H9 (cell line): ENCODE measurements around the gene OGA. TPM values are rescaled to one million over a fixed set of nuclear protein-coding genes. Genes with fewer than 3 reads are reported as not detected.

ENCODE experiments used
- DNase-seq: peaks from one replicate; pipeline ENCODE4 v3.0.0-alpha.2; 2017
- H2AFZ ChIP-seq: one replicate; pipeline ENCODE4 v1.6.1; 2013; ENCODE audit warnings: mild to moderate bottlenecking, low read length, control low read depth, moderate library complexity
- H2AK5ac ChIP-seq: 2 replicates; pipeline ENCODE4 v1.6.1; 2013; ENCODE audit warnings: low read length, control low read depth, mixed read lengths; ENCODE audit not compliant: insufficient read length
- H2BK120ac ChIP-seq: one replicate; pipeline ENCODE4 v1.6.1; 2013; ENCODE audit warnings: low read depth, mild to moderate bottlenecking, low read length, control low read depth, inconsistent platforms; ENCODE audit not compliant: poor library complexity, severe bottlenecking
- H2BK12ac ChIP-seq: 2 replicates; pipeline ENCODE4 v1.6.1; 2013; ENCODE audit warnings: low read length, control low read depth, mixed read lengths, low read depth; ENCODE audit not compliant: insufficient read length
- H2BK15ac ChIP-seq: 2 replicates; pipeline ENCODE4 v1.6.1; 2013; ENCODE audit warnings: low read depth, low read length, control low read depth
- H2BK20ac ChIP-seq: one replicate; pipeline ENCODE4 v1.6.1; 2013; ENCODE audit warnings: low read depth, mild to moderate bottlenecking, low read length, control low read depth, inconsistent platforms; ENCODE audit not compliant: poor library complexity, severe bottlenecking
- H2BK5ac ChIP-seq: 2 replicates; pipeline ENCODE4 v1.6.1; 2013; ENCODE audit warnings: low read length, control low read depth, mixed read lengths; ENCODE audit not compliant: insufficient read length
- H3K14ac ChIP-seq: 2 replicates; pipeline ENCODE4 v1.6.1; 2013; ENCODE audit warnings: low read length, control low read depth; ENCODE audit not compliant: insufficient read depth
- H3K18ac ChIP-seq: 2 replicates; pipeline ENCODE4 v1.6.1; 2013; ENCODE audit warnings: low read depth, mild to moderate bottlenecking, mixed read lengths, low read length, control low read depth; ENCODE audit not compliant: insufficient read length
- H3K23ac ChIP-seq: 2 replicates; pipeline ENCODE4 v1.6.1; 2013; ENCODE audit warnings: low read length, control low read depth, mixed read lengths, low read depth; ENCODE audit not compliant: insufficient read length
- H3K23me2 ChIP-seq: 2 replicates; pipeline ENCODE4 v1.6.1; 2013; ENCODE audit warnings: low read depth, mild to moderate bottlenecking, mixed read lengths, low read length, control low read depth; ENCODE audit not compliant: insufficient read length, poor library complexity, severe bottlenecking
- H3K27ac ChIP-seq: 2 replicates; pipeline ENCODE4 v1.5.1; 2013; ENCODE audit warnings: low read length, control low read depth, mixed read lengths, low read depth; ENCODE audit not compliant: insufficient read length
- H3K27me3 ChIP-seq: 2 replicates; pipeline ENCODE4 v1.6.1; 2013; ENCODE audit warnings: low read length, control low read depth, inconsistent platforms; ENCODE audit not compliant: insufficient read depth
- H3K4ac ChIP-seq: 2 replicates; pipeline ENCODE4 v1.6.1; 2013; ENCODE audit warnings: low read depth, mild to moderate bottlenecking, control low read depth, inconsistent platforms, low read length, moderate library complexity
- H3K4me1 ChIP-seq: 2 replicates; pipeline ENCODE4 v1.6.1; 2013; ENCODE audit warnings: low read length, control low read depth, inconsistent platforms; ENCODE audit not compliant: insufficient read depth
- H3K4me2 ChIP-seq: 2 replicates; pipeline ENCODE4 v1.6.1; 2013; ENCODE audit warnings: low read length, control low read depth, mixed read lengths; ENCODE audit not compliant: insufficient read length, insufficient read depth
- H3K56ac ChIP-seq: 2 replicates; pipeline ENCODE4 v1.6.1; 2013; ENCODE audit warnings: low read depth, mild to moderate bottlenecking, mixed read lengths, low read length, control low read depth; ENCODE audit not compliant: insufficient read length
- H3K79me1 ChIP-seq: 2 replicates; pipeline ENCODE4 v1.6.1; 2013; ENCODE audit warnings: low read depth, mild to moderate bottlenecking, moderate library complexity, low read length, control low read depth, inconsistent platforms; ENCODE audit not compliant: insufficient read depth, poor library complexity, severe bottlenecking
- H3K79me2 ChIP-seq: 2 replicates; pipeline ENCODE4 v1.6.1; 2013; ENCODE audit warnings: low read length, control low read depth, inconsistent platforms; ENCODE audit not compliant: insufficient read depth
- H3K9ac ChIP-seq: 2 replicates; pipeline ENCODE4 v1.6.1; 2013; ENCODE audit warnings: low read length, control low read depth, mixed read lengths; ENCODE audit not compliant: insufficient read length; ENCODE audit errors: extremely low read depth
- H3K9me3 ChIP-seq: one replicate; pipeline ENCODE4 v1.6.1; 2013; ENCODE audit warnings: low read depth, low read length, inconsistent platforms; ENCODE audit not compliant: control insufficient read depth
- H3T11ph ChIP-seq: one replicate; pipeline ENCODE4 v1.6.1; 2013; ENCODE audit warnings: mild to moderate bottlenecking, low read length, control low read depth, inconsistent platforms
- H4K20me1 ChIP-seq: one replicate; pipeline ENCODE4 v1.6.1; 2013; ENCODE audit not compliant: control insufficient read depth, insufficient read length, insufficient read depth
- H4K5ac ChIP-seq: 2 replicates; pipeline ENCODE4 v1.6.1; 2013; ENCODE audit warnings: low read depth, mild to moderate bottlenecking, mixed read lengths, low read length, control low read depth; ENCODE audit not compliant: insufficient read length
- H4K8ac ChIP-seq: replicated peaks from 2 replicates; pipeline ENCODE4 v1.6.1; 2013; ENCODE audit warnings: low read length, control low read depth, mixed read lengths, low read depth; ENCODE audit not compliant: insufficient read length
- H4K91ac ChIP-seq: 2 replicates; pipeline ENCODE4 v1.6.1; 2013; ENCODE audit warnings: low read depth, mild to moderate bottlenecking, moderate library complexity, mixed read lengths, low read length, control low read depth; ENCODE audit not compliant: insufficient read length
- H3K27ac Mint-ChIP-seq, 3 experiments: 2 replicates in 2 of 3; 3 replicates in 1 of 3; pipeline ENCODE4 v1.8.0; 2020 to 2021; ENCODE audit warnings: mixed read lengths in 3 of 3, mild to moderate bottlenecking in 1 of 3, moderate library complexity in 1 of 3
- H3K27me3 Mint-ChIP-seq: 2 replicates; pipeline ENCODE4 v1.8.0; 2021; ENCODE audit warnings: low read depth, mild to moderate bottlenecking, moderate library complexity, mixed read lengths
- H3K36me3 Mint-ChIP-seq, 3 experiments: 2 replicates in 2 of 3; 3 replicates in 1 of 3; pipeline ENCODE4 v1.8.0; 2020 to 2021; ENCODE audit warnings: low read depth in 3 of 3, mixed read lengths in 3 of 3; ENCODE audit not compliant: insufficient read depth in 1 of 3
- H3K4me1 Mint-ChIP-seq, 2 experiments: 2 replicates each; pipeline ENCODE4 v1.8.0; 2020; ENCODE audit warnings: mixed read lengths in 2 of 2
- H3K4me3 Mint-ChIP-seq, 2 experiments: 2 replicates in 1 of 2; 3 replicates in 1 of 2; pipeline ENCODE4 v1.8.0; 2020 to 2021; ENCODE audit warnings: mild to moderate bottlenecking in 2 of 2, mixed read lengths in 2 of 2, moderate library complexity in 1 of 2
- H3K9me3 Mint-ChIP-seq, 2 experiments: 2 replicates in 1 of 2; 3 replicates in 1 of 2; pipeline ENCODE4 v1.8.0; 2020; ENCODE audit warnings: mild to moderate bottlenecking in 2 of 2, mixed read lengths in 2 of 2, moderate library complexity in 1 of 2
- CTCF ChIP-seq: fragments of 200-600 bp; sonication (generic); conservative IDR thresholded peaks from 3 replicates; pipeline ENCODE4 v1.8.0; 2021; ENCODE audit warnings: antibody characterized with exemption, mild to moderate bottlenecking
- WGBS: extraction: QIAGEN DNeasy Blood & Tissue Kit; methylation state at CpG from one replicate; pipeline ENCODE4 v1.1.7; 2013; ENCODE audit warnings: missing lambda C conversion rate, low lambda C conversion rate, mixed read lengths; ENCODE audit not compliant: insufficient read length; ENCODE audit errors: extremely low coverage; 5-methylcytosine and 5-hydroxymethylcytosine counted together
- total RNA-seq: library from RNA; stranded (reverse); gene quantifications from 2 replicates; pipeline ENCODE4 v1.2.1, GENCODE V29; 2021

Gene OGA
- total RNA-seq, 1 experiment from 2014 or later = 125 TPM

GRCh38 chr10:101837748-101838147 lies 19.5 kb upstream of the OGA start:
- Histone ChIP-seq H3K23ac (no peak overlapping the region), H4K91ac (no peak overlapping the region), H3T11ph (no peak overlapping the region), H3K4me2 (no peak overlapping the region), H2AFZ (no peak overlapping the region), H3K14ac (no peak overlapping the region), H4K5ac (no peak overlapping the region), H3K4ac (no peak overlapping the region), H3K27me3 (peaks cover 12% of the 10 kb centered on the region; the same call in 1 of the 2 replicates), H3K4me1 (peaks cover 3% of the 10 kb centered on the region; the same call in 1 of the 2 replicates), H3K18ac (no peak overlapping the region), H2BK15ac (no peak overlapping the region), H3K79me2 (no peaks in the 10 kb centered on the region), H2BK20ac (no peak overlapping the region), H2BK120ac (no peak overlapping the region), H3K79me1 (no peaks in the 10 kb centered on the region), H2BK5ac (no peak overlapping the region), H3K9ac (no peak overlapping the region), H3K56ac (no peak overlapping the region), H2AK5ac (no peak overlapping the region), H2BK12ac (no peak overlapping the region), H3K27ac (no peak overlapping the region), H4K8ac (no peak overlapping the region), H3K9me3 (no peaks in the 10 kb centered on the region), H4K20me1 (no peaks in the 10 kb centered on the region), H3K23me2 (peaks cover 9% of the 10 kb centered on the region)
- no peak for TF ChIP-seq CTCF
- Mint-ChIP-seq H3K9me3 (no peaks in the 10 kb centered on the region), H3K4me1 (peaks cover 22 to 43% of the 10 kb centered on the region in 2 experiments), H3K4me3 (no peak overlapping the region), H3K27ac (0 out of 7 replicates have a peak overlapping the region, but pooled peaks of 1 of the 3 experiments have one; percentile 12), H3K36me3 (no peaks in the 10 kb centered on the region), H3K27me3 (peaks cover 25% of the 10 kb centered on the region)
- no peak for DNase-seq
- no CpG with 5 or more reads among the region's 2 CpGs for WGBS
